Measurements from ENCODE around the gene LIMA1.
"Not testable (repeated sequence)": the region's sequence is repeated elsewhere in the genome, so short reads cannot be mapped to it uniquely, and the experiment has no call there.

Gene LIMA1

GRCh38 chr12:50317203-50317602 lies 33.9 kb upstream of the LIMA1 start:
- TF ChIP-seq CTCF (IDR thresholded peaks at IDR 0.05; ENCODE audit: insufficient read depth, low read depth, low read length, missing control alignments) = no peak
- H3K4me3 ChIP-seq (ENCODE audit: low read depth, low read length) = no peak overlapping the region
- DNase-seq (ENCODE audit: low read depth) = no peak

- no peak overlapping the region for H3K4me3 ChIP-seq (ENCODE audit: low read depth, low read length)
- no peak for TF ChIP-seq CTCF (IDR thresholded peaks at IDR 0.05; ENCODE audit: insufficient read depth, low read depth, low read length, missing control alignments)
- no peak for DNase-seq (ENCODE audit: low read depth)
Measured at GRCh38 chr12:50315803-50316202, 32.5 kb upstream of the LIMA1 start.

- peak; percentile 49 for DNase-seq (ENCODE audit: low read depth)
- TF ChIP-seq CTCF (IDR thresholded peaks at IDR 0.05; ENCODE audit: insufficient read depth, low read depth, low read length, missing control alignments) = peak; percentile 51
- H3K4me3 ChIP-seq (ENCODE audit: low read depth, low read length) = no peak overlapping the region
Measured at GRCh38 chr12:50314636-50315312, 31.5 kb upstream of the LIMA1 start.

GRCh38 chr12:50313971-50314370 lies 30.7 kb upstream of the LIMA1 start:
- H3K4me3 ChIP-seq (ENCODE audit: low read depth, low read length); DNase-seq (ENCODE audit: low read depth): not testable (repeated sequence)

GRCh38 chr12:50313256-50313931 lies 30.1 kb upstream of the LIMA1 start:
- no peak for TF ChIP-seq CTCF (IDR thresholded peaks at IDR 0.05; ENCODE audit: insufficient read depth, low read depth, low read length, missing control alignments)
- no peak for DNase-seq (ENCODE audit: low read depth)
- H3K4me3 ChIP-seq (ENCODE audit: low read depth, low read length) = no peak overlapping the region

- H3K4me3 ChIP-seq (ENCODE audit: low read depth, low read length); DNase-seq (ENCODE audit: low read depth): not testable (repeated sequence)
Measured at GRCh38 chr12:50311858-50312609, 28.7 kb upstream of the LIMA1 start.

- TF ChIP-seq CTCF (IDR thresholded peaks at IDR 0.05; ENCODE audit: insufficient read depth, low read depth, low read length, missing control alignments) = no peak
- H3K4me3 ChIP-seq (ENCODE audit: low read depth, low read length) = no peak overlapping the region
- DNase-seq (ENCODE audit: low read depth) = no peak
Measured at GRCh38 chr12:50309950-50310349, 26.6 kb upstream of the LIMA1 start.
